HG02885 (cell line): ENCODE results near the gene MDM1.

Source experiments
- ATAC-seq: cut with Tn5 transposase; IDR thresholded peaks from one replicate; pipeline ENCODE4 v1.9.1; 2021; ENCODE audit warnings: mild to moderate bottlenecking; ENCODE audit not compliant: unreplicated experiment, poor library complexity

Gene MDM1

DNA sequence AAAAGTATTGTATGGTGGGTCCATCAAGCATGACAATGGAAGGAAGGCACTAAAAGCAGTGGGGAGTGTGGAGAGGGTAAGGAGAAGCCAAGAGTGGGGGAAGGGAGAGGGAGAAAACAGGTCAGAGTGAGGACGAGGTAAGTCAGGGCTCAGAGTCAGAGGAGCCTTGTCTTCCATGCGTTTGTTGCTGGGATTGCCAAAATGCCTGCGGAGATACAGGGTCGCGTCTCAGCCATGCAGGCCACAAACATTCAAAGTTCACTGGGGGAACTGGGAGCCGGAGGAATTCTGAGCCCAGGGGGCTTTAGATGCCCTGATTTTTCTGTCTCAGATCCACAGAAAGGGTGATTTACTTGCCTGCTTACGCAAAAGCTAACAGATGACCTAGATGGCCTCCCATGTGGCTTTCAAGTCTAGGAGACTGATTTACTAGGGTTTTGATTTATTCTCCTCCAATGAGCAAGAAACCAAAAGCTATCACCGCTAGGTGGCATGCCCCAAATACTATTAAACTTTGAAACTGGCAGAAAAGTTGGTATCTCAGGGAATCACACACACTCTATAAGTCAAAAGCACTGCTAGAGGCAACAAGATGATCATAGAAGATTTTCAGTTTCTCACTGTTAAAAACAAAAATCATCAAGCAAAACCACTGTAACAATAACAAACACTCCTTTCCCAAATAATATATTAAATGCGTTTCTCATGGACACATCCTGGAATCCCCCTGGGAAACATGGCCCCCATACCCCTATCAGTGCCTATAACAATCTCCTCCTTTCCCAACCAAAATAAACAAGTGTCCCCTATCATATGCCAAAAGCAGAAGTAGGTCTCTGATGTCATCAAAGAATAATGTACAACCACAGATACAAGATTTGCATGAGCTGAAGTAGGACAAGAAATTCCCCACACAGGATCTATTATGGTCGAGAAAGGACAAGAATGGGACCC, 26.6 kb upstream of the MDM1 start:
- ATAC-seq, result peak; percentile 90

DNA sequence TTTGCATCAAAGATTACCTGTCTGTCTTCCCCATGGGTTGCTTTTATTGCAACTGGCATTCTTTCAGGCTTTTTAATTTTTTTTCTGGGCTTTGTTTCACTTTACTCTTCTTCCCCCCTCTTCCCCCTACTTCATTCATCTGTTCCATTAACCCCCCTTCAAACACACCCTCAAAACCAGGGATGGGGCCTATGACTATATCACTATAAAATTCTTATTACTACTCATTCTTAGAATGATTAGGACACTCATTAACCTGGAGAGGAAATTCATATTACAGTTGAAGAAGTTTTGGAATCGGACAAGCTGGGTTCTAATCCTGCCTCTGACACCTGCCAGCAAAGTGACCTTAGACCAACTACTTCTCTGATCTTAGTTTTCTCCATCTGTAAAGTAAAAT, 24.8 kb upstream of the MDM1 start:
- no peak for ATAC-seq

DNA sequence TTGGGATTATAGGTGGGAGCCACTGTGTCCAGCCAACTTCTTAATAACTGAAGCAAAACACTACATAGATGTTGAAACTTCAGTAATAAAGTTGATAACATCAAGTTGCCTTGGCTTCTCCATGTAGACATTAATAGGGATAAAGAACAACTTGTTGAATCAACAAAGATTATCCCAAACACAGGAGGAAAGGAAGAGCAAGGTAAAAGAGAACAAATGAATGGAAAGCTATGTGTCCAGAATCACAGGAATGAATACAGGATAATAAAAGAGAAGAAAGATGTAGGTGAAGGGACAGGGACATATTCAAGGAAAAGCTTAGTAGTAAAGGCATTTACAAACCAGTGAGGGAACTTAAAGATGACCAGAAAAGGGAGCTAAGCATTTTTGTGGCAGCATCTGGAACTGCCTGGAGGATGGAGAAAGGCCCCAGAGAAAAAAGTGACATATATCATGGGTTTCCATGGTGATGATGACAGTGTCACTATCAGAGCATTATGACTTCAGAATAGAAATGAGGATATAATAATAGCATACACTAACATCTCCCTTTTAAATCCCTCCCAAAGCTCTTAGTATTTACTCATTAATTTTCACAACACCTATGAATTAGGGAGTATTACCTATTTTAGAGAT, 24.0 kb upstream of the MDM1 start:
- no peak for ATAC-seq

DNA sequence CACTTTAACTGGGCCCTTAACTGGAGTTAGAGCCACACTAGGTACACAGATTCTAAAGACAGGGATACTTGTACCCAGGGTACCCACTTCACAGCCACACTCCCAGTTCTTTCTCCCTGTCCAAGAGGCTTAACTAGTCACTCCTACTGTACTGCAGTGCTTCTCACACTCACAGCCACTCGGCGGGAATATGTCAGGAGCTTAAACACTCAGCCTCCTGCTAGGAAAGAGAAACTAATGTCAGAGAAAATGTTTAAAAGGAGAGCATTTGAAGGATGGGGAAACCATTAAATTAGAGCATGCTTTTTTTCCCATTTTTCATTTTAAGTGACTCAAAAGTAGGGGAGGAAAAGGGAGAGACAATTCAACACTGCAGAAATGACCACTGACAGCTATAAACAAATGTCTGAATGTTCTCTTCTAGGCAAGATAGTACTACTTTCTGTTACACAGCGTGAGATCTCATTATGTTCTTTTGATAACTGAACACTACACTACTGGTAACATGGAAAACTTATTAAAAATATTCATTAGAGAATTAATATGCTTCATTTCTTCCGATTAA, 22.9 kb upstream of the MDM1 start:
- ATAC-seq, result no peak

DNA sequence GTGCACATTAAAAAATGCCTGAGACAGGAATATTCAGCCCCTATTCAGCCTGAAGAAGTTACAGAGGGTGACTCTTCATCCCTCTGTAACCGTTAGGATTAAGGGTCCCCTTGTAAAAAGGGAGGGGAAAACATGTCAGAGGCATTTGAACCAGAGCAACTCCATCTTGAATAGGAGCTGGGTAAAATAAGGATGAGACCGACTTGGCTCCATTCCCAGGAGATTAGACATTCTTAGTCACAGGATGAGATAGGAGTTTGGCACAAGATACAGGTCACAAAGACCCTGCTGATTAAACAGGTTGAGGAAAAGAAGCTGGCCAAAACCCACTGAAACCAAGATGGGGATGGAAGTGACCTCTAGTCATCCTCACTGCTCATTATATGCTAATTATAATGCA, 19.9 kb upstream of the MDM1 start:
- ATAC-seq, result no peak

DNA sequence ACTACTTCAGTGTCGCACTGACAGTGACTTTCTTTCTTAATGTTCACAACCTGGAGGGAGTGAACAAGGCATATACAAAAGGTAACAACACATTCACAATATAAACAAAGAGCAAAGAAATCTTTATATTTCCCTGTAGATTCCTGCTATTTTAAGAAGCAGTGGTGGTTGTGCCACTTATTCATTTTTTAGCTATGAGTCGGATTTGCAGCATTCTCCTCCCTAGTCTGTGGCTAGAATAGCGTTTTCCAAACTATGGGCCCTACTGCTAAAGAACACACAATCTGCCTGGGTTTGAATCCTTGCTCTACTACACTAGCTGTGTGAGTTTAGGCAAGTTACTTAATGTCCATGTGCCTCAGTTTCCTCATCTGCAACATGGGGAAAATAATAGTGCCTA, 18.6 kb upstream of the MDM1 start:
- ATAC-seq, result no peak

DNA sequence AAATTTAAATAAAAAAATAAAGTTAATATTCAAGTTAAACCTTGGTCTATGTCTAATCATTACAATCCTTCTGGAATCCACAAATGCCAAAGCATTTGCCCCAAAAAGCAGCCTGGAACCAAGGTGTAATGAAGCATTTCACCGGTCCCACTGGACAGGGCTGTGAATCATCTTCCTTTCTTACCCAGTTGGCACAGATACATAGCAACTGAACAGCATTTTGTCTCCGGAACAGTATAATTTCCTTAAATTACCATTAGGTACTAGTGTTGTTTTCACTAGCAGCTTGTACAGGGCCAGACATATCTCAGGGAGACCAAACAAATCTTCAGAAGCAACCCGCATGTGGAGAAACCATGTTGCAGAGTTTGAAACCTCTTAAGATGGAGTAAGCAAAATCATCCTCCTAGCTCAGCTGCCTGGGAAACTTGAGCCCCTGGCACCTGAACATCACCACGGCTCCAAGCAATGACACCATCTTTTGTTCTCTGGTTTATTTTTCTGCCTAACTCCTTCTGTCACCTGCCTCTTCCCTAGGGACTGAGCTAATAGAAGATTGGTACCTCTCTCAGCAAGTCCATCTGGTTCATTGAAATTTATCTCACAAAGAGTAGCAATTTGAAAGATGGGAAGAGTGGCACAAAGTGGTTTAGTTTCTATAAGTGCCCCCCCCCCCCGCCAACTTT, 17.9 kb upstream of the MDM1 start:
- no peak for ATAC-seq

DNA sequence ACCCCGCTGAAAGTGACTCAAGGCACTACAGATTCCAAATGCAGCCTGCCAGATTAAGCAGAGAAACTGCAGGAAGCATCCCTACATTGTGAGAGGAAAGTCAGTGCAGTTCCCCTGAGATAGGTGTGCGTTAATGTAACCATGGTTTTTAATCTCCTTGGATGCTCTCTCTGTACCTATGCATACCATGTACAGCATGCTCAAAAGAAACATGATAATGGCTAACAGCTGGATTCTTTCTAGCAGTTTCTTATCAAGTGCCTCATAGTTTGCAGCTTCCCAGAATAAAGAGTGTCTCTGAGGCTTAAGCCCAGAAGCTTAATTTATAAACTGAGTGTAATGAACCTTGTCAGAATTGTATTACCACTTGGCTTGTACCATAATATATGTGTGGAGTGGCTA, 17.1 kb upstream of the MDM1 start:
- no peak for ATAC-seq

DNA sequence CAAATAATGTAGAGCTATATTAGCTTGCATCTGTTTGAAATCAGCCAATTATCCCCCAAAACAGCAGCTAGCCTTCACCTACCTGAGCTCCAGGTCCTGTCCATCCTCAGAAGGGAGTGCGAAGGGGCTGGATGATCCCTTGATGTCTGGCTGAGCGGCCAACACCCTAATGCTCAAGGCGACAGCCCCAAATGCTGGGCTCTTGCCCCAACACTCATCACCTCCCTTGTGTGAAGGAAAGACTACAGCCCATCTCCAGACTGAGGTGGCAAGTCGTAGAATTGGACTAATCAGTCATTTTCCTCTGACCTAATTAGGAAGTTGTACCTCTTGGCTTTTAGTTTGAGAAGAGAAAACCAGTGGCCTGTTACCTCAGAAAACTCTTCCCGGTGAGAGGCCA, 16.3 kb upstream of the MDM1 start:
- no peak for ATAC-seq

DNA sequence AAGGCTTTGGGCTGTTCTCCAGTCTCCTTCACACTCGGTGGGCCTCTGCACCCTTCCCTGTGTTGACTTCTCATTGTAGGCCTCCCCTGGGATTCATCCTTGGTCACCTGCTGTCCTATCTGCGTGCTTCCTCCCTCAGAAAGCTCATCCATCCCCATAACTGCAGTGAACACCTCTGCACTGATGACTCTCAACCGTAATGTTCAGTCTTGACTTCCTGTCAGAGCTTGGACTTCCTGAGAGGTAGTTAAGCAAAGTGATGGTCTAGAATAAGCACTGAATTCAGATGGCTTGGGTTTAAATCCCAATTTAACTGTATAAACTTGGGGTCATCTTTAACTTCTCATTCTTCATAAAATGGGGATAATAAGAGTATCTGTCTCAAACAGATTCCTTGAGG, 13.6 kb upstream of the MDM1 start:
- no peak for ATAC-seq

DNA sequence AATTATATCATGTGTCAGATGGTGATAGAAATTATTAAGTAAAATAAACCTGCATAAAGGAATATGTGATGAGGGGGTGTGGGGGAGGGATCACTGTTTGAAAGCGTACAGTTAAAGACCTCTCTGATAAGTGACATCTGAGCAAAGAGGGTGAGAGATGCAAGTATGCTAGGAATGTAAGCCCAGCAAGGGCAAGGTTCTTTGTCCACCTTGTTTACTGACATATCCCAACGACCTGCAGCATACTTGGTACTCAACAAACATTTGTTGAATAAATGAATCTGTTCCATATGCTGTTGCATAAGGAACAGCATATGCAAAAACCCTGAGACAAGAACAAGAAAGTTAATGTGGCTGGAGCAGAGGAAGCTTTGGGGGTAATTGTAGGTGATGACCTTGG, 12.0 kb upstream of the MDM1 start:
- ATAC-seq, result no peak

DNA sequence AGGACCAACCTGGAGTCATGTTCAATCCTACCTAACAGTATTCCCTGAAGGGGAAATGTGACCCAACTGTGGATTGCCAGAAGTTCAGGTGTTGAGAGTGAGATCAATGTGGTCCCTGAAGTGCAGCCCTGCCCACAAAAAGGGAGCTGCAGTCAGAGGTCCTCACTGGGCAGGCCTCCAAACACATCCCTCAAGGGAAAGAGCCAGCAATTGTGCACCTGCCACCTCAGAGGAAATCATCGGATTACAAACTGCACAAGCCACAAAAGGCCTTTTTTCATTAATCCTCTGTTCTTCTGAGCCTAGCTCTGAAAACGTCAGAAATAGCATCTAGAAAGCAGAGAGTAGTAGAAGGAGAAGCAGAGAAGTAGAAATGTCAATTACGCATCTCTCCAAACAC, 10.8 kb upstream of the MDM1 start:
- no peak for ATAC-seq

DNA sequence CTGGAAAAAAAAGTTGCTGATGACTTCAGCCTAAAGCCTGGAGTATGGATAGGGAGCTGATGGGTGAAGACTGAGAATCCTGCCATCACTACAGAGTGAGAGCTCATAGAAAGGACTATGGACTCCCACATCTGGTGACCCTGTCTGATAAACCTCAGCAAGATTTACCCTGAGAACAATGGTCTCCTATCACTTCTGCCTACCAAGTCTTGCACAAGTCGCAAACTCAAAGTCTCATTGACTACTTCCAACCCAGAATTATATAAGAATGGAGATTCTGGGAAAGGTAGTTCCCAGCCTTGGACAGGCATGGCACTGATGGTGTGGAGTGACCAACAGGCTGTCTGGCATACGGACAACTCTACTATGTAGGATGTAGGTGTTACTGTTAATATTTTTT, 9.7 kb upstream of the MDM1 start:
- ATAC-seq, result no peak

DNA sequence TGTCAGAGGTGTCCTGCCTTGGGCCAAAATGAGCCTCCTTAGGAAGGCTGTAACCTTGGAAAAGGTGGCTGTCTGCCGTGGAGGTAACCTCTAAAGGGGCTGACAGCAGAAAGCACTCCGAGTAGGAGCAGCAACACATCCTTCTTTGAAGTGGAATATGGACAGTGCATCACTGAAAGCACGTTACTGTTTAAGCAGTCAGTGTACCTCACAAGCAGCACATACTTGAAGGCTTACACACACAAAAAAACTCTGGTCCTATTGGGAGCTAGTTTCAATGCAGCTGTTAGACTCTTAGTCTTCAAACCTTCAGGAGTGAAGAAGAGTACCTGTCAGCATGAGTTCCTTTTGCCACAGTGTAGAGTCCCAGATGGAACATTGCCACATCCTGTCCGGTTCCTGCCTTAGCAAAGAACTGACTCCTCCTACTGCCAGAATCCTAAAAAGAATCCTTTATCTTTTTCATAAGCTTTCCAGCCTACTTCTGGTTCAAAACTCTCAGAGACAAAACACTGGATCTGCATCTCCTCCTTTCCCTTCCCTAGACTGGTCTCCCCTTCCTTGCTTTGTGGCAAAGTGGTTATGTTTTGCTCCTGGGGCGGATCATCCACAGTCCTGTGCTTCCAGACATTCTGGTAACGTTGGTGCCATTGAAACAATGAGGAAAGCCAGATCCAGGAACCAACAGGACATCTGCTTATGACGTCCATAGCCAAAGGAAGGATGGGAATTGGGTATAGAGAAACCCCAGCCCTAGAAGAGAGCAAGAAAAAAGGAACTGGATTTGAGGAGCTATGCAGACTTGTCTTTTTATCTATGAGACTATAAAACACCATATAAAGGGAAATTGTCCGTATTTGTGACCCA, 8.5 kb upstream of the MDM1 start:
- no peak for ATAC-seq

DNA sequence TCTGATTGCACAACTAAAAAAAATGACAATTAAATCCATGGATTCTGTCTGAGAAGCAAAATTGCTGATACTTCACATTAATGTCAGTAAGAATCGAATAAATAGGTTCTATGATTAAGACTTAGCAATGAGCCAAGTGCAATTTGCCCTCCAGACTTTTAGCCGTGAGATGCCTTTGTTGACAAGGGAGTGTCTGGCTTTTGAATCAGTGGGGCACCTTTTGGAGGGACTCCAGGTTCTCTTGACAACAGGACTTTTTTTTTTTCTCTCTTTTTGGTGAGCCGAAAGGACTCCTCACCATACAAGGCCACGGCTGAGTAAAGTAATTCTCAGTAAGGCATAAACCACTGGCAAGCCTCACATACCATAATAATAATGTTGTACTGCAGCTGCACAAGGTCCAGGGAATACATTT, 4.7 kb upstream of the MDM1 start:
- ATAC-seq, result no peak

DNA sequence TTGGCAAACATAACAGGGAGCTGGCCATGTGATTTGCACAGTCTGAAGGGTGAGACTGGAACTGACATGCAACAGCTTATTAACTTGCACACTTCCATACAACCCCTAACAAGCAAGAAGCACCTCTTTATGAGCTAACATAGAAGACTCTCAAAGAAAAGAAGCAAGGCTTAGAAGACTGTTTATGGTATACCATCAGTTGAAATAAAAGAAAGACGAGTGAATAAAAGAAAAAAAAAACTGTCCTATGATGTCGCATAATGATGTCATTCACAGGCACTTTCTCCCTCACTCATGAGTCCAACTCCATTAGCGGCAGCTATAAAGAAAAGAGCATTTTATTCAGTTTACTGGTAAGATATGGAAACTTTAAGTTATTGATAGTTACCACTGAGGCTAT, 3.3 kb upstream of the MDM1 start:
- no peak for ATAC-seq

DNA sequence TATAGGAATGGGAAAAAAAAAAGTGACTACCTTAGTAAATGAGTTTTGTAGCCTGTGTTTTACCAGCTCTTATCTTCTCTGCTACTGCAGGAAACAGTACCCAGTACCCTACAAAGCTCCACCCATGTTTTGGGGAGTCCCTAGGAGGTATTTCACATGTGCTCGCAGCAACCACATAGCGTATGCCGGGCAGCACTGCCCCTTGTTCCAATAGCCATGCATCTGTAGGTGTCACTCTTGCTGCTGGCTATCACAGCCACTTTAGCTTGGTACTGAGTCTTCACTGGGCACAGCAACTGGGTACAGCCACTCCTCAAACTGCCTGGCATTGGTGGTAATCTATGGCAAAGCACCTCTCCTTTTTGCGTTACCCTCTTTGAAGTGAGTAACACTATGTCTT, 2.0 kb upstream of the MDM1 start:
- no peak for ATAC-seq

DNA sequence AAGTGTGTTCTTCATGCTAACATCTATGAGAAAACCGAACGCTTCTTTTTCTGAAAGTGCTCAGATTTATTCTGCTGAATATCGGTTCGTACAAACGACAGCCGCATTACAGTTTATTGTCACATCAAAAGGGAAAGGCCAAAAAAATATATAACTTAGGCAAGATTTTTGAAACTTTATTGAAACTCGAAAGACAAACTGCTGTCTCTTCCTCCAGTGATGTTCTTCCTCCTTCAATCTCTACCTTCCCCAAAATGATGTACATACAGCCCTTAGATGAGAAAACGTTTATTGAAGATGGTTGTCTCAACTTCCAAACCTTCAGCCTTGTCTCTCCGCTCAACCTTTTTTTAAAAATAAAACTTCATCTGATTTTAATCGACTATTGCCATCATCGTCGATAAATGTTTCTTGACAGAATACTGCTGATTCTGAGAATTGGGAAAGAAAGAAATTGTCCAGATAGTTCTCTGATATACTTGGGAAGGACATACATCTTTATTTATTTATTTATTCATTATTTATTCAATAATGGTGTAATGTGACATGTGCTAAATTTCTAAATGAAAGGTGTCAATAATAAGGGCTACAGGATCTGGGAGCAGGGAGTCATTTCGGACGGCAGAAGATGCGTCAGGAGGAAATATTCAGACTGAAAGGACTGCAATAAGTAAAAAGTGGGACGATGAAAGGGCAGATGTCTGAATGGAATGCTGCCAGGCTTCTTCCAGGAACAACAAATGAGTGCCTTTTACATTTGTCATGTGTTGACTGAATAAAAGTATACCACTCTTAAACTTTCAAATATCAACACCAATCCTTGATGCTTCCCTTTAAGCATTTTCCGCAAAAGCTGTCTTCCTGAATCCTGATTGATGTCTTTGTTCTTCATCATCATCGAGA, 817 bp upstream of the MDM1 start:
- no peak for ATAC-seq

DNA sequence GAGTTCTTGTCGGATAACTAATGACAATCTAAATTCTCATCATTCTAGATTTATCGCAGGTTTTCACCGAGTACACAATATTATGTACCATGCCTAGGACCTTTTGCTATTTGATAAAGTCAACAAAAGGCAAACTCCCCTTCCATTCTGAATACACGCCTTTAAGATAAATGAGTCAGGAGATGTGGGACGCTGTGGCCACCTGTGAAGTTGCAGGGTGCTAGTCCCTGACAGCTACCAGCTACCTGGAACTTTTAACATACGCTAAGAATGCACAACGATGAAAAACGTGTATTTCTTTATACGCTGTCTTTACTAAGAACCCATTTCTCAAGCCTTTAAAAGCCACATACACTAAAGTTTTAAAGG, 678 bp downstream of the MDM1 start:
- no peak for ATAC-seq
